ENCODE results near the gene SHD. TPM values are rescaled to one million over a fixed set of nuclear protein-coding genes. Genes with fewer than 3 reads are reported as not detected.
"Not testable (repeated sequence)": the region's sequence is repeated elsewhere in the genome, so short reads cannot be mapped to it uniquely, and the experiment has no call there.

SHD gene
- total RNA-seq, 1 donor from 2014 or later: not detected

DNA sequence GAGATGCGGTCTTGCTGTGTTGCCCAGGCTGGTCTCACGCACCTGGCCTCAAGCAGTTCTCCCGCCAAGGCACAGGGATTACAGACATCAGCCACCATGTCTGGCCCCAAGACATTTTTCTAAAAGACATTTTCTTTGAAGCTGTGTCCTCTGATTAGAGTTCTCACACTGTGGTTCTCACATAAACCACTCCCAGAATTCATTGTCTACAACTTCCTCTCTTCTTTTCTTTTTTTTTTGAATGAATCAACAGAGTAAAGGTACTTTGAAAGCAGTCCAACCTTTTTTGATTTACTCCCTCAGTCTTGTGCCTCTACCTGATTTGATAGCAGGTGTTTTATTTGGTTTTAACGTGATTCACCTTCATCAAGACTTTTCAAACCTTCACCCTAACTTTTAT, 14.3 kb upstream of the SHD start:
- intact Hi-C loops (cut with DNase I): loop anchor here (10.0 kb wide), 1 partner anchor 140 kb away; the partner anchor contains the start of genes CHAF1A and SH3GL1
- no peak for ATAC-seq (ENCODE audit: poor library complexity)
- no peak for DNase-seq

DNA sequence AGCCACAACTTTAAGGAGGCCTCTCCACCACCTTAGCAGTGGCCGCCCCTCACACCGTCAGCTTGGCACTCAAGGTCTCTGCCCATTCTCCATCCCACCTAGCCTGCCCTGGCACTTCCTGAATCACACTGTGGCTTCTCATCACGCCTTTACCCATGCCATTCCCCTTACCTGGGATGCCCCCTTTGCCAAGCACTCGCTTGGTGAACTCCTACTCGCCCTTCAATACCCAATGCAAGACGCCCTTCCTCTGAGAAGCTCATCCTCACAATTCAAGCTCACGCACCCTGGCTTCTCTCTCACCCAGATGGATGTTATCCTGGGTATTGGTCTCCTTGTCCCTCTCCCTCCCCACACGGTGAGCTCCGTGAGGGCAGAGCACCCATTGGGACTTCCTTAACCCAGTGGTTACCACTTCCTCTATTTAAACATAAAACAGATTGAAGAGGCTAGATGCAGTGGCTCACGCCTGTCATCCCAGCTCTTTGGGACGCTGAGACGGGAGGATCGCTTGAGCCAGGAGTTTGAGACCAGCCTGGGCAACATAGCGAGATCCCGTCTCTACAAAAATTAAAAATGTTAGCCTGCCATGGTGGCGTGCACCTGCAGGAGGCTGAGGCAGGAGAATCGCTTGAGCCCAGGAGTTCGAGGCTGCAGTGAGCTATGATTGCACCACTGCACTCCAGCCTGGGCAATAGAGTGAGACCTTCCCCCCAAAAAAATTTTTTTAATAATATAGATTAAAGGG, 12.6 kb upstream of the SHD start:
- ATAC-seq (ENCODE audit: poor library complexity): no peak
- intact Hi-C loops (cut with DNase I): loop anchor here (10.0 kb wide), 1 partner anchor 138 kb away; the partner anchor contains the start of genes CHAF1A and SH3GL1
- no peak for DNase-seq

- DNase-seq: peak; percentile 72
- intact Hi-C loops (cut with DNase I): loop anchor here (10.0 kb wide), 1 partner anchor 138 kb away; the partner anchor contains the start of genes CHAF1A and SH3GL1
- peak; percentile 80 for ATAC-seq (ENCODE audit: poor library complexity)
Measured at GRCh38 chr19:4267101-4267900, 11.8 kb upstream of the SHD start.

GRCh38 chr19:4267901-4268815, 10.9 kb upstream of the SHD start:
- DNase-seq (no peak), ATAC-seq (ENCODE audit: poor library complexity) (no peak)
- intact Hi-C loops (cut with DNase I): loop anchor here (10.0 kb wide), 1 partner anchor 137 kb away; the partner anchor contains the start of genes CHAF1A and SH3GL1

- intact Hi-C loops (cut with DNase I): loop anchor here (10.0 kb wide), 1 partner anchor 136 kb away; the partner anchor contains the start of genes CHAF1A and SH3GL1
- DNase-seq: no peak
- no peak for ATAC-seq (ENCODE audit: poor library complexity)
Measured at GRCh38 chr19:4268816-4269430, 10.1 kb upstream of the SHD start.

- ATAC-seq (ENCODE audit: poor library complexity) (no peak), DNase-seq (no peak)
- intact Hi-C loops (cut with DNase I): no loop called here
Measured at GRCh38 chr19:4272894-4273293, 6.2 kb upstream of the SHD start.

- ATAC-seq (ENCODE audit: poor library complexity); intact Hi-C loops (cut with DNase I); DNase-seq: not testable (repeated sequence)
Measured at GRCh38 chr19:4274321-4274686, 4.8 kb upstream of the SHD start.

DNA sequence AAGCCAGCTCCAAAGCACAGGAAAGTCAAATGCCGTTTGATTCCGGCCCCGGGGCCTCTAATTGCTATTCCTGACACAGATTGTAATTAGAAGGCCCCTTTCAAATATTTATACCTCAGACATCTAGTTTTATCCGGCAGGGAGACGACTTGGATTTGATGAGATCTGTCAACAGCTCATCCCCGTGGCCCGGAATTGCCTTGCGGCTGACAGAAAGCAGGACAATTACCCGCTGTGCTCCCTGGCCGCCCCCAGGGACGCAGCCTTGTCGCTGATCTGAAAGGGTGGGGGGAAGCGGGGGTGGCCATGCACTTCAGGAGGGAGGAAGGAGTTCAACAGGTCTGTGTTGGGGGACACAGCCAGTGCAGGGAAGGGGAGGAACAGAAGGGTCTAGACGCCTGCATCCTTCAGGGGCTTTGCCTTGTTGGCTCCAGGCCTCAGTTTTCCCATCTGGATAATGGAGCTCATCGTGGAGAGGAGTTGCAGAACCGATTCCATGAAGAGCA, 1.8 kb upstream of the SHD start:
- no peak for ATAC-seq (ENCODE audit: poor library complexity)
- no peak for DNase-seq
- intact Hi-C loops (cut with DNase I): no loop called here

DNA sequence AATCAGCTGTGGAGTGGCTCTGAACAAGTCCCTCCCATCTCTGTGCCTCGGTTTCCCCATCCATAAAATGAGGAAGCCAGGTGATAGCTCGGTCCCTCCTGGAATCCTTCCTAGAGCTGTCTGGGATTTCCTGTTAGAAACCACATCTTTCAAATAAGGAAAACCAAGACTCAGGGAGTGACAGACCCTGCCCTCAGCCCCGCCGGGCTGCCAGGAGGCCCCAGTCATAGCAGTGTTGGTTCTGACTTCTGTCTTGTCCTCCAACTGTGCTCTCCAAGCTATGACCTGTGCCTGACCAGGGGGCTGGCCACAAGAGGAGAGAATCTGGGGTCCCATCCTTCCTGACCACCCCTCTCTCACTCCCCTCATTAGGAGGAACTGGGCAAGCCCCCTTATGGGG, 1.1 kb upstream of the SHD start:
- ATAC-seq (ENCODE audit: poor library complexity): no peak
- DNase-seq: no peak
- intact Hi-C loops (cut with DNase I): no loop called here

DNA sequence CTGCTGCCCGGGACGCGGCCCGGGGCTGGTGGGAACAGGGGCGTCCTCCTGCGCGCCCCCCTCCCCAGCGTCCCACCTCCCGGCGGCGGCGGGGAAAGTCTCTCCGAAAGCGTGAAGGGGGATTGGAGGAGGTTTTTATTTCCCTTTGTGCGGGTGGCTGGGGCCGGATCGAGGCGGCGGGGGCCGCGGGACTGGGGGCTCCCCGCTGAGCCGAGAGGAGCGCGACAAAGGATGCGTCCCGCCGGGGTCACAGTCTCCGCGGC, 132 bp downstream of the SHD start:
- intact Hi-C loops (cut with DNase I): no loop called here
- no peak for DNase-seq
- ATAC-seq (ENCODE audit: poor library complexity): no peak

DNA sequence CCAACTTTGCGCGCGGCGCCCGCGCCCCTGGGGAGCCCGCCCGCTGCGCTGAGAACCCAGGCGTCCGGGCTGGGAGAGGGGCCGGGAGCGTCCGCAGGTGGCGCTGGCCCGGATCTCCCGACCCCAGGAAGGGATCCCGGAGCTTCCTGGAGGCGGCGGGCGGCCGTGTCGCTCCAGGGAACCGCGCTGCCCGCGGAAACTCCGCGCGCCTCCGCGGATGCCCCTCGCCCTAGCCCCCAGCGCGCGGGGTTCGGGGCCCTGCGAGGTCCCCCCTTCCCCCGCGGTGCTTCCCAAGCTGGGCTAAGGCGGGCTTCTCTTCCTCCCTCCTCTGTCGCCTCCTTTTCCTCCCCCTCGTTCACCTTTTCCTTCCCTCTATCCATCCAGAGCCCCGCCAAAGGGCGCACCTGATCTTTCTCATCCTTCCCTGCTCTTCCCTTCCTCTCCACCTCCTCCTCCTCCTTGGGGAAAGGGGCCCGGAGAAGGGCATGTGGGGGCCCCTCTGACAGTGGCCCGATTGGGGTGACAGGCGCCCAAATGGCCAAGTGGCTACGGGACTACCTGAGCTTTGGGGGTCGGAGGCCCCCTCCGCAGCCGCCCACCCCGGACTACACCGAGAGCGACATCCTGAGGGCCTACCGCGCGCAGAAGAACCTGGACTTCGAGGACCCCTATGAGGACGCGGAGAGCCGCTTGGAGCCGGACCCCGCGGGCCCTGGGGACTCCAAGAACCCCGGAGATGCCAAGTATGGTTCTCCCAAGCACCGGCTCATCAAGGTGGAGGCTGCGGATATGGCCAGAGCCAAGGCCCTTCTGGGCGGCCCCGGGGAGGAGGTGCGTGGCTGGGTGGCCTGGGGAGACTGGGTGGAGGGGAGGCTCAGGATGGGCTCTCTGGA, 710 bp downstream of the SHD start:
- intact Hi-C loops (cut with DNase I): no loop called here
- DNase-seq: no peak

GRCh38 chr19:4284176-4284958, 5.3 kb downstream of the SHD start:
- intact Hi-C loops (cut with DNase I): no loop called here

More for the DNA sequence above, 710 bp downstream of the SHD start:
- ATAC-seq (ENCODE audit: poor library complexity): no peak

DNA sequence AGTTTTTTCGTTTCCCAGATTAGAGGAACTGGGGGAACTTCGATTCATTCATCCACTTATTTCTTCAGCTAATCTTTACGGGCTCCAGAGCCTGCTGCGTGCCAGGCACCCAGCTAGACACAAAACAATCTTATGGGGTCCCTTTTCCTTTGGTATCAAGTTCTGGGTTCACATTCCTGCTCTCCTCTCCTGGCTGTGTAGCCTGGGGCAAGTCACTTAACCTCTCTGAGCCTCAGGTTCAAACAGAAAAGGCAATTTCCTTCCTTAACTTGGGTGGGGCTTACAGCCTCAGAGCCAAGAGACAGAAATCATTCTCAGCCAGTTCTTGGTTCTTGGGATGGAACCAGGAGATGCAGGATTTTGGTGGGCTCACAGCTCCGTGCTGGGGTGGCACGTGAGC, 5.9 kb downstream of the SHD start:
- ATAC-seq (ENCODE audit: poor library complexity) (no peak), DNase-seq (no peak)
- intact Hi-C loops (cut with DNase I): no loop called here

More at GRCh38 chr19:4284176-4284958, 5.3 kb downstream of the SHD start:
- DNase-seq (no peak), ATAC-seq (ENCODE audit: poor library complexity) (no peak)

GRCh38 chr19:4286141-4286540, 7.1 kb downstream of the SHD start:
- ATAC-seq (ENCODE audit: poor library complexity); DNase-seq; intact Hi-C loops (cut with DNase I): not testable (repeated sequence)

DNA sequence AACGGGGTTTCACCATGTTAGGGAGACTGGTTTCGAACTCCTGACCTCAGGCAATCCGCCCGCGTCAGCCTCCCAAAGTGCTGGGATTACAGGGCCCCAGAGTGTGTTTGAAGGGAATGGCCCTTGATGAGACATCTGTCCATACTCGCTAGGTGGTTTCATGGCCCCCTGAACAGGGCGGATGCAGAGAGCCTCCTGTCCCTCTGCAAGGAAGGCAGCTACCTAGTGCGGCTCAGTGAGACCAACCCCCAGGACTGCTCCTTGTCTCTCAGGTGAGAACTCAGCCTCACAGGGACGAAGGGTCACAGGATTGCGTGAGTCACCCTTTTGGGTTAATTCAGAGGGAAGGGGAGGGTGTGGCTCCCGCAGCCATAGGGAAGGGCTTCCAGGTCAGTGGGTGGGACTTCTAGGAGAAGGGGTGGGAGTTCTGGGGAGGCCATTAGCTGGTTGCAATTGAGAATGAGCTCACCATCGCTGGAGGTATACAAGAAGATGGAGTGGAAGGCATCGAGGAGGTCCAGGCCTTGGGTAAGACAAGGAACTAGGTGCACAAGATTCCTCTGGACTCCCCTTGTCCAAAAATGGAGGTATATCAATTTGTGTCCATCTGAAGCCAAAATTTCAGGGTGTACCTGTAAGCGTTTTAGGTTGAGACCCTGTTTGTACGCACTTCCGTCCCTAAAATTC, 9.2 kb downstream of the SHD start:
- ATAC-seq (ENCODE audit: poor library complexity) (no peak), DNase-seq (no peak)
- intact Hi-C loops (cut with DNase I): no loop called here

DNA sequence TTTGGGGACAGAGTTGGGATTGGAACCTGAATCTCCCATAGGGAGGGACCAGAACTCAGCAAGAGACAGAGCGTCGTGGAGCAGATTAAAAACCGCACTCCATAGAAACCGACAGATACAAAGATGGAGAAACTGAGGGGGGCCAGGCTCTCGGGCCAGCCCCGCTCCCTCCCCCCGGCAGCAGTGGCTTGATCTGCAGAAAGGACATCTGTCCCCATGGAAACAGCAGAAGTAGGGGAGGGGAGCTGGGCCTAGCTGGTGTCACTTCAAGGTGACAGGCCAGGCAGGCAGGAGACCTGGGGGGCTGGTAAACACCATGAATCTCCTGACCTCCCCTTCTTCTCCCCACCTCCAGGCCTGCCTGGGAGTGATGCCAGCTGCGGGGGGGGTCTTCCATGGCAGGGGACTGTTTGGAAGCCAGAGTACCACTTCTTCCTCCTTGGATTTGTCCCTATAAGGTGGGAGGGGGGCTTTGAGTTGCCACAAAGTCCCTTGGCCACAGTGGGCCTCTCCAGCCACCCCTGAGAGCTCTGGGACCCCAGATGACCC, 12.2 kb downstream of the SHD start:
- no peak for ATAC-seq (ENCODE audit: poor library complexity)
- DNase-seq: no peak
- intact Hi-C loops (cut with DNase I): no loop called here
